ENCODE results near the gene ABCF2. TPM values are rescaled to one million over a fixed set of nuclear protein-coding genes. Genes with fewer than 3 reads are reported as not detected.

ABCF2 gene
- total and polyA plus RNA-seq, 7 experiments from 2014 or later: 17.2 to 47.5 (median 27.7) TPM

DNA sequence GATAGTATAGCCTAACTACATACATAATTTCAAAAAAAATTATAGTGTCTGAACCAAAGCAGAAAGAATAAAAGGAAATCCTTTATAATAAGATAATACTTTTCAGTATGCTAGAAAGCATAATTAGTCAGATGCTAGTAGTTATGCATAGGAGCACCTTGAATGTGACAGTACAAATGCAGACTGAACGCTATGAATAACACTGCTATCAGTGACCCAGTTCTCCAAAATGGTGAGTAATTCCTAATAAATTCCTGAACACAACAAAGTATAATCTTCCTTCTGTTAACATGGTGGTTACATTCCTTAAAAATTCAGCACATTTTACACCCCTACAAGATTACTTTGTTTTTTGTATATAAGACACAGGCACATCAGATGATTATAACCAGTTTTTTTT lies 4.1 kb upstream of the ABCF2 start:
- peak overlapping the region in 3 of 9 donors; percentile 33 to 97 (median 87) for H3K27ac Mint-ChIP-seq
- CTCF ChIA-PET: no interaction called here
- peaks cover 36 to 57% (median 47%) of the 10 kb centered on the region in 7 donors for H3K4me1 Mint-ChIP-seq
- no peaks in the 10 kb centered on the region for H3K9me3 Mint-ChIP-seq
- no peaks in the 10 kb centered on the region for H3K9me3 ChIP-seq (ENCODE audit: control insufficient read depth in 2 of 3, low read length in 3 of 3)
- H3K27ac ChIP-seq (ENCODE audit: low read depth, low read length): no peak overlapping the region
- H3K4me1 ChIP-seq (ENCODE audit: control insufficient read depth in 2 of 2, insufficient read depth in 2 of 2, low read length in 2 of 2): peaks cover 23 to 26% of the 10 kb centered on the region in 2 donors
- intact Hi-C loops (cut with micrococcal nuclease): loop anchor here (5.0 to 10.0 kb wide), 4 partner anchors 71 to 1456 kb away; partner anchors contain the start of gene ZNF467 (in 1 of the 2)
- ATAC-seq (no peak), DNase-seq (no peak)
- H3K36me3 ChIP-seq (ENCODE audit: control insufficient read depth in 2 of 3, insufficient read depth in 3 of 3, low read length in 3 of 3): peaks cover 0 to 16% (median 0%) of the 10 kb centered on the region in 3 experiments
- peaks cover 0 to 5% (median 0%) of the 10 kb centered on the region in 5 donors for H3K36me3 Mint-ChIP-seq
- peak overlapping the region in 9 of 10 donors; percentile 17 to 99 (median 97) for H3K4me3 Mint-ChIP-seq
- peaks cover 0 to 6% (median 0%) of the 10 kb centered on the region in 5 donors for H3K27me3 Mint-ChIP-seq
- no peak overlapping the region for H3K4me3 ChIP-seq (ENCODE audit: low read length)
- no peaks in the 10 kb centered on the region for H3K27me3 ChIP-seq (ENCODE audit: control insufficient read depth in 2 of 2, insufficient read depth in 2 of 2, low read length in 2 of 2)
- POLR2A ChIA-PET: interaction anchor here (2.0 kb wide), 1 partner anchor 13 kb away, joined by 10 read pairs; no protein-coding TSS in a partner anchor

DNA sequence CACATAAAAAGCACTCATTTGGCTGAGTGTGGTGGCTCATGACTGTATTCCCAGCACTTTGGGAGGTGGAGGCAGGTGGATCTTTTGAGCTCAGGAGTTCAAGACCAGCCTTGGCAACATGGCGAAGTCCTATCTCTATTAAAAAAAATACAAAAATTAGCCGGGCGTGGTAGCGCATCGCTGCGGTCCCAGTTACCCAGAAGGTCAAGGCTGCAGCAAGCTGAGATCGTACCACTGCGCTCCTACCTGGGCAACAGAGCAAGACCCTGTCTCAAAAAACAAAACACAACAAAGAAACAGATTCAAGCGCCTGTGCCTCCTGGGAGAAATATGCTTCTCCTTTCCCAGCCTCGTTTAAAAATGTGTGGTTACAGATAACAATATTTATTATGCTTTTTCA lies 2.2 kb upstream of the ABCF2 start:
- peak overlapping the region in 1 of 10 donors; percentile 13 for H3K4me3 Mint-ChIP-seq
- H3K27me3 Mint-ChIP-seq: peaks cover 0 to 6% (median 0%) of the 10 kb centered on the region in 5 donors
- Histone ChIP-seq H3K4me1 (ENCODE audit: control insufficient read depth in 2 of 2, insufficient read depth in 2 of 2, low read length in 2 of 2) (peaks cover 26 to 38% of the 10 kb centered on the region in 2 donors), H3K9me3 (ENCODE audit: control insufficient read depth in 2 of 3, low read length in 3 of 3) (no peaks in the 10 kb centered on the region), H3K27ac (ENCODE audit: low read depth, low read length) (no peak overlapping the region), H3K27me3 (ENCODE audit: control insufficient read depth in 2 of 2, insufficient read depth in 2 of 2, low read length in 2 of 2) (no peaks in the 10 kb centered on the region), H3K36me3 (ENCODE audit: control insufficient read depth in 2 of 3, insufficient read depth in 3 of 3, low read length in 3 of 3) (peaks cover 0 to 14% (median 0%) of the 10 kb centered on the region in 3 experiments), H3K4me3 (ENCODE audit: low read length) (no peak overlapping the region)
- no peaks in the 10 kb centered on the region for H3K9me3 Mint-ChIP-seq
- peaks cover 42 to 67% (median 57%) of the 10 kb centered on the region in 7 donors for H3K4me1 Mint-ChIP-seq
- CTCF ChIA-PET: interaction anchor here (0.7 kb wide), 1 partner anchor 18 kb away, joined by 4 read pairs; no protein-coding TSS in a partner anchor
- intact Hi-C loops (cut with micrococcal nuclease): loop anchor here (5.0 to 10.0 kb wide), 5 partner anchors 217 to 1964 kb away; partner anchors contain the start of genes KMT2C (in 1 of the 2), RHEB (in 1 of the 2) and ZNF783 (in 1 of the 2)
- POLR2A ChIA-PET: interaction anchor here (0.6 to 0.7 kb wide), 2 partner anchors 18 to 855 kb away, joined by 3 to 4 read pairs; no protein-coding TSS in a partner anchor
- DNase-seq (no peak), ATAC-seq (no peak)
- peaks cover 5 to 14% (median 9%) of the 10 kb centered on the region in 5 donors for H3K36me3 Mint-ChIP-seq
- H3K27ac Mint-ChIP-seq: no peak overlapping the region

DNA sequence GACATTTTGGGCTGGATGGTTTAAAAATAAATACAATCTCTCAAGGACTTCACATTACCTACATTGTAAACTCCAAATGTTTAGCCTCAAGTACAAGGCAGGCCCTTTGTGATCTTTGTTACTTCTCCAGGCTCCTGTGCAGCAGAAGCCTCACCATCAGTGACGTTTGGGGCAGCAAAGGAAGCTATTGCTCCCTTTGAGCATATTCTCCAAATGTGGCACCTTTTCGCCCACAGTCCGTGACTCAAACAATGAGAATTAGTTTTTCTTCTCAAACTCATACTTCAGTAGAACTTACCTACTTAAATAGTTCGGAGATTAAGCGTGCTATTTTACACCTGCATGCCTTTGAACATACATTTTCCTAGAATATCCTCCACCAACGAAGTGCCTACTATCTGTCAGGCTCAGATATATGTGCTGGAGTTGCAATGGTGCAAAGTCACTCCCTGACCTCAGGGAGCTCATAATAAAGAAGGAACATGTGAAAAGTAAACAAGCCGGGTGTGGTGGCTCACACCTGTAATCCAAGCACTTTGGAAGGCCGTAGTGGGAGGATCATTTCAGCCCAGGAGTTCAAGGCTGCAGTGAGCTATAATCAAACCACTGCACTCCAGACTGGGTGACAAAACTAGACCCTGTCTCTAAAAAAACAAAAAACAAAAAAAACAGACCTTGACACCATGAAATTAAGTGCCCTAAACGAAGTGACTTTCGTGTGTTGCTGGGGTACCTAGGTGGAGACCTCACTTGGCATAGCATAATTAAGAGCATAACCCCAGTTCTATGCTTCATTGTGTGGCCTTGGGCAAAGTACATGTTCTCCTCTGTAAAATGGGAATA lies 1.2 kb upstream of the ABCF2 start:
- H3K9me3 Mint-ChIP-seq: no peaks in the 10 kb centered on the region

DNA sequence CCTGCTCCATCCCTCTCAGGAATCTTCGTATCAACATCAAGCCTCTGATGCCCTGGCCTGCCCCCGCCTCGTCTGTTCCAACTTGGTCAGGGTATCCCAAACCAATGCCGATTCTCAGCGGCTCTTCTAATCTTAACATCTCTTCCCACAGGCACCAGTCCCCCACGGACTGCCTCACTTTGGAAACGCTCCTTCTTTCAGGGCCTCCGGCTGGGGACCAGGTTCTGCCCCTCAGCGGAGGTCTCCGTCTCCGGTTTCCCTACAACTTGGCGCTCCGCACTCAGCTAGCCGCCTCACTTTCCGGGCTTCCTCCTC lies 488 bp downstream of the ABCF2 start:
- DNase-seq: no peak
- ATAC-seq: no peak
- no peaks in the 10 kb centered on the region for H3K9me3 Mint-ChIP-seq
- peaks cover 8 to 35% (median 9%) of the 10 kb centered on the region in 3 experiments for H3K36me3 ChIP-seq (ENCODE audit: control insufficient read depth in 2 of 3, insufficient read depth in 3 of 3, low read length in 3 of 3)
- POLR2A ChIA-PET: interaction anchor here (0.5 to 2.2 kb wide), 4 partner anchors 17 to 1644 kb away, joined by 3 to 10 read pairs (median 6); partner anchors contain the start of gene NUB1
- peak overlapping the region; percentile 68 to 97 (median 95) for H3K27ac Mint-ChIP-seq
- peaks cover 10 to 21% of the 10 kb centered on the region in 2 donors for H3K4me1 ChIP-seq (ENCODE audit: control insufficient read depth in 2 of 2, insufficient read depth in 2 of 2, low read length in 2 of 2)
- H3K27ac ChIP-seq (ENCODE audit: low read depth, low read length): peak overlapping the region; percentile 84
- peaks cover 0 to 6% (median 0%) of the 10 kb centered on the region in 5 donors for H3K27me3 Mint-ChIP-seq
- H3K4me1 Mint-ChIP-seq: peaks cover 27 to 49% (median 41%) of the 10 kb centered on the region in 7 donors
- H3K4me3 Mint-ChIP-seq: peak overlapping the region; percentile 90 to 99 (median 97)
- intact Hi-C loops (cut with micrococcal nuclease): loop anchor here (2.0 to 10.0 kb wide), 9 partner anchors 214 to 1962 kb away; partner anchors contain the start of genes RHEB (in 2 of the 2), ATP6V0E2 (in 1 of the 2), KMT2C (in 1 of the 2) and PRKAG2 (in 1 of the 2)
- peak overlapping the region; percentile 91 for H3K4me3 ChIP-seq (ENCODE audit: low read length)
- no peaks in the 10 kb centered on the region for H3K9me3 ChIP-seq (ENCODE audit: control insufficient read depth in 2 of 3, low read length in 3 of 3)
- no peaks in the 10 kb centered on the region for H3K27me3 ChIP-seq (ENCODE audit: control insufficient read depth in 2 of 2, insufficient read depth in 2 of 2, low read length in 2 of 2)
- H3K36me3 Mint-ChIP-seq: peaks cover 9 to 34% (median 11%) of the 10 kb centered on the region in 5 donors
- CTCF ChIA-PET: no interaction called here

More for the DNA sequence above, 1.2 kb upstream of the ABCF2 start:
- peaks cover 16 to 28% of the 10 kb centered on the region in 2 donors for H3K4me1 ChIP-seq (ENCODE audit: control insufficient read depth in 2 of 2, insufficient read depth in 2 of 2, low read length in 2 of 2)
- Mint-ChIP-seq H3K27me3 (peaks cover 0 to 6% (median 0%) of the 10 kb centered on the region in 5 donors), H3K27ac (peak overlapping the region; percentile 68 to 97 (median 95)), H3K4me1 (peaks cover 35 to 61% (median 49%) of the 10 kb centered on the region in 7 donors), H3K4me3 (peak overlapping the region; percentile 90 to 99 (median 97)), H3K36me3 (peaks cover 6 to 21% (median 13%) of the 10 kb centered on the region in 5 donors)
- peak overlapping the region; percentile 84 for H3K27ac ChIP-seq (ENCODE audit: low read depth, low read length)
- H3K9me3 ChIP-seq (ENCODE audit: control insufficient read depth in 2 of 3, low read length in 3 of 3): no peaks in the 10 kb centered on the region
- DNase-seq (no peak), ATAC-seq (no peak)
- peak overlapping the region; percentile 91 for H3K4me3 ChIP-seq (ENCODE audit: low read length)
- no peaks in the 10 kb centered on the region for H3K27me3 ChIP-seq (ENCODE audit: control insufficient read depth in 2 of 2, insufficient read depth in 2 of 2, low read length in 2 of 2)
- ChIA-PET POLR2A (interaction anchor here (1.2 to 2.2 kb wide), 3 partner anchors 15 to 112 kb away, joined by 5 to 10 read pairs (median 7); partner anchors contain the start of gene NUB1), CTCF (interaction anchor here (0.7 kb wide), 1 partner anchor 19 kb away, joined by 4 read pairs; no protein-coding TSS in a partner anchor)
- H3K36me3 ChIP-seq (ENCODE audit: control insufficient read depth in 2 of 3, insufficient read depth in 3 of 3, low read length in 3 of 3): peaks cover 0 to 24% (median 0%) of the 10 kb centered on the region in 3 experiments
- intact Hi-C loops (cut with micrococcal nuclease): loop anchor here (5.0 to 10.0 kb wide), 5 partner anchors 216 to 1963 kb away; partner anchors contain the start of genes KMT2C (in 1 of the 2), RHEB (in 1 of the 2) and ZNF783 (in 1 of the 2)

DNA sequence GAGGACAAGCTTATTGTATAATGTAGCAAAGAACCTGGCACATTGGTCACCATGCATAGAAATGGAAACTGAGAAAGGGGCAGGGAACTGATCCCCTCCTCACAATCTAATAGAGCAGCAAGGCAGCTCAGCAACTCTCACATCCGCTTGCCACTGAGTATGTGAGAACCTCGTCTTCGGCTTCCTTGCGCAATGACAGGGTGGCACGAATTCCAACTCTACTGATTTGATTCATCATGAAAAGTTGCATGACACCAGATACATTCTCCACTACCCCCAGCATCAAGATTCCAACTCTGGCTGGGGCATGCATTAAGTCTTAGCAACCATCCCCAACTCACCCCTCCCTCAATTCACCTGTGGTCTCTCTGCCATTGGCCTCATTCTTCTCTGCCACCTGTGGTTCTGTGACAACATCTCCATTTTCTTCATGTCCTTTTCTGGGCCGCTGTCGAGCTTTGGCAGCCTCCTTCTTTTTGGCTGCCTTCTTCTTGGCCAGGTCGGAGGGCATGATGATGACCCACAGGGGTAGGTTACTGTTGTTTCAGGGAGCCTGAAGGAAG lies 976 bp downstream of the ABCF2 start:
- ATAC-seq: no peak
- H3K4me3 ChIP-seq (ENCODE audit: low read length): peak overlapping the region; percentile 91
- peak overlapping the region; percentile 84 for H3K27ac ChIP-seq (ENCODE audit: low read depth, low read length)
- intact Hi-C loops (cut with micrococcal nuclease): loop anchor here (2.0 to 10.0 kb wide), 9 partner anchors 214 to 1961 kb away; partner anchors contain the start of genes RHEB (in 2 of the 2), ATP6V0E2 (in 1 of the 2), KMT2C (in 1 of the 2) and PRKAG2 (in 1 of the 2)
- peaks cover 27 to 44% (median 39%) of the 10 kb centered on the region in 7 donors for H3K4me1 Mint-ChIP-seq
- peak overlapping the region in 6 of 9 donors; percentile 54 to 95 (median 92) for H3K27ac Mint-ChIP-seq
- no peaks in the 10 kb centered on the region for H3K9me3 ChIP-seq (ENCODE audit: control insufficient read depth in 2 of 3, low read length in 3 of 3)
- CTCF ChIA-PET: no interaction called here
- no peak for DNase-seq
- peaks cover 9 to 38% (median 10%) of the 10 kb centered on the region in 3 experiments for H3K36me3 ChIP-seq (ENCODE audit: control insufficient read depth in 2 of 3, insufficient read depth in 3 of 3, low read length in 3 of 3)
- peaks cover 9 to 35% (median 11%) of the 10 kb centered on the region in 5 donors for H3K36me3 Mint-ChIP-seq
- no peaks in the 10 kb centered on the region for H3K27me3 ChIP-seq (ENCODE audit: control insufficient read depth in 2 of 2, insufficient read depth in 2 of 2, low read length in 2 of 2)
- peaks cover 0 to 6% (median 0%) of the 10 kb centered on the region in 5 donors for H3K27me3 Mint-ChIP-seq
- H3K9me3 Mint-ChIP-seq: no peaks in the 10 kb centered on the region
- POLR2A ChIA-PET: interaction anchor here (0.5 to 2.2 kb wide), 4 partner anchors 18 to 1643 kb away, joined by 3 to 10 read pairs (median 5); partner anchors contain the start of gene NUB1
- peaks cover 9 to 20% of the 10 kb centered on the region in 2 donors for H3K4me1 ChIP-seq (ENCODE audit: control insufficient read depth in 2 of 2, insufficient read depth in 2 of 2, low read length in 2 of 2)
- peak overlapping the region; percentile 90 to 99 (median 97) for H3K4me3 Mint-ChIP-seq

Measured in naive thymus-derived CD4-positive, alpha-beta T cell (primary cell).